GM20000 (cell line): Measurements from ENCODE around the gene LGR5.

Source experiments
- DNase-seq: peaks from one replicate; pipeline ENCODE4 v3.0.0; 2012; ENCODE audit warnings: low spot score
- CTCF ChIP-seq: IDR thresholded peaks from 2 replicates; pipeline ENCODE4 v1.5.1; 2012; ENCODE audit warnings: mild to moderate bottlenecking, control low read depth; ENCODE audit errors: extremely low read depth, missing control alignments

Gene LGR5

GRCh38 chr12:71536939-71537622 lies 97.5 kb downstream of the LGR5 start:
- DNase-seq, result no peak
- TF ChIP-seq CTCF, result no peak

- DNase-seq, result no peak
- TF ChIP-seq CTCF, result no peak
These were observed 99.2 kb downstream of the LGR5 start for GRCh38 chr12:71538807-71539206.

DNA sequence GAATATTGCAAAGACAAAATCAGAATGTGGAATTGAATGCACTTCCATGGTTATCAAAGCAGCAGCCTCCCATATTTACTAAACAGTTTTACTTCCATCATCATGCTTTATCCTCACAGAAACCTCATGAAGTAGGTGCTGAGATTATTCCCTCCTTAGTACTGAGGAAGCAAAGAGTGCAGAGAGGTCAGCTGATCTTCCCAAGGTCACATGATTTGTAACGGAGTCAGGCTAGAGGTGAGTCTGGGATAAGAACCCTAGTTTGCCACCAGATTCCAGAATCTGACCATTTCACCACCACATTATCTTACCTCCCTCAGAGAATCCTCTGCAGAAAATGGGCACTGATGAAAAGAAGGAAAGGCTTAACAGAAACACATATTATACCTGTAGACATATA lies 102.0 kb downstream of the LGR5 start:
- no peak for TF ChIP-seq CTCF
- no peak for DNase-seq

GRCh38 chr12:71546322-71546861 lies 106.8 kb downstream of the LGR5 start:
- no peak for TF ChIP-seq CTCF
- DNase-seq, result no peak

- DNase-seq, result no peak
- no peak for TF ChIP-seq CTCF
These were observed 109.3 kb downstream of the LGR5 start for GRCh38 chr12:71548893-71549292.

DNA sequence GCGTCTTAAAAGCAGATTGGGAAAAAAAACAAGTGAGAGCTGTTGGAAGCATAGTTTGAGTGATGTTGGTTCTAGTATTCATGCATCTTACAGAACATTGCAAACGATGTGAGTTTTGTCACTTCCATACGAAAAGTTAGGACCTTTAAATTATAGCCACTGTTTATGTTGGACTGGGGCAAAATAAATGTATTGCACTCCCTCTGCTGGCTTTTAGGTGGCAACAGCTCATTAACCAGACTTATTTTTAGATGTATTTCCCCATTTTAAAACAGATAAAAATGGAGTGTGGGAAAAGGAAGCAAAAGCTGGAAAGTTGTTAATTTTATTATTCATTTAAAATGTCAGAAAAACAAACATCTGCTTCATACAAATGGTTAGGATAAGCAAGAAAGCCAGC lies 111.9 kb downstream of the LGR5 start:
- DNase-seq, result no peak
- no peak for TF ChIP-seq CTCF

DNA sequence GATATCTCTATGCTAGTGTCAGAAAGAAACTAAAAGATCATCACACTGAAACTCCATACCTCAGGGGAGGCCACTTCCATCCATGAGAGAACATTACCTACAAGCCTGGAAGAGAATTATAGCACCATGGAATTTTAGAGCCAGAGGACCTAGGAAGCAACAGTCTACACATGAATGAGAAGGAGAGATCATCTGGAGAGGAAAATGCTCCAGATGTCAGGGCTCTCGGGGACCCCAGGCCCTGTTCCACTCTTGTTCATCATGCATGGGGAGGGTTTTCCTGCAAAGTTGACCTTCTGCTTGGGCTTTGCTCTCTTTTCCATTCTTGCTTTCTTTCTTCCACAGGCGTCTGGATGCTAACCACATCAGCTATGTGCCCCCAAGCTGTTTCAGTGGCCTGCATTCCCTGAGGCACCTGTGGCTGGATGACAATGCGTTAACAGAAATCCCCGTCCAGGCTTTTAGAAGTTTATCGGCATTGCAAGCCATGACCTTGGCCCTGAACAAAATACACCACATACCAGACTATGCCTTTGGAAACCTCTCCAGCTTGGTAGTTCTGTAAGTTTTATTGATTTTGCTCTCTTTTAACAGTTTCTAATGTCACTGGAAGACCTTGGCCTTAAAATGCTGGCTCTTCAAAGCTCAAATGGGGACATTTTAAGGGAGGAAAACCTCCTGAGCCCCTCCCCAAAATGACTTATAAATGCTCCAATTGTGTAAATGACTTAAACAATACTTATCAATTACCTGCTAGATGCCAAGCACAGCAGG lies 113.3 kb downstream of the LGR5 start:
- no peak for TF ChIP-seq CTCF
- DNase-seq, result no peak
